Activated T-cell treated with anti-CD3 and anti-CD28 coated beads, Interleukin-2, amount 50 U/mL, for 4 hours (primary cell): ENCODE results near the gene ARHGAP27. TPM values are rescaled to one million over a fixed set of nuclear protein-coding genes. Genes with fewer than 3 reads are reported as not detected.

Experiments
- ATAC-seq, 2 donors: fragments of 200-7000 bp; cut with Tn5 transposase; one replicate each; pipeline ENCODE4 v1.10.0; 2021
- DNase-seq: peaks from one replicate; pipeline ENCODE4 v3.0.0-alpha.2; 2020
- H3K27me3 Mint-ChIP-seq: one replicate; pipeline ENCODE4 v1.8.0; 2021; ENCODE audit warnings: low read depth, mixed read lengths
- H3K36me3 Mint-ChIP-seq: one replicate; pipeline ENCODE4 v1.8.0; 2022; ENCODE audit warnings: mixed read lengths; ENCODE audit not compliant: insufficient read depth
- H3K4me1 Mint-ChIP-seq: one replicate; pipeline ENCODE4 v1.8.0; 2021; ENCODE audit warnings: low read depth, mixed read lengths
- H3K4me3 Mint-ChIP-seq: one replicate; pipeline ENCODE4 v1.8.0; 2021; ENCODE audit warnings: mild to moderate bottlenecking, moderate library complexity, mixed read lengths
- H3K9me3 Mint-ChIP-seq: one replicate; pipeline ENCODE4 v1.8.0; 2021; ENCODE audit warnings: mixed read lengths
- total RNA-seq, 3 donors: library from RNA; stranded (reverse); gene quantifications; one replicate each; pipeline ENCODE4 v1.2.1, GENCODE V29; 2021

ARHGAP27 gene
- total RNA-seq, 3 donors from 2014 or later = 39.8 to 46.0 (median 44.2) TPM

GRCh38 chr17:45384047-45384788, 48.5 kb downstream of the ARHGAP27 start:
- ATAC-seq = no peak
- H3K9me3 Mint-ChIP-seq = no peaks in the 10 kb centered on the region
- H3K4me1 Mint-ChIP-seq = peaks cover 8% of the 10 kb centered on the region
- no peaks in the 10 kb centered on the region for H3K36me3 Mint-ChIP-seq
- DNase-seq = no peak
- H3K4me3 Mint-ChIP-seq = no peak overlapping the region
- H3K27me3 Mint-ChIP-seq = peaks cover 14% of the 10 kb centered on the region

- H3K4me1 Mint-ChIP-seq = peaks cover 3% of the 10 kb centered on the region
- no peak for DNase-seq
- peaks cover 7% of the 10 kb centered on the region for H3K27me3 Mint-ChIP-seq
- no peak for ATAC-seq
- no peak overlapping the region for H3K4me3 Mint-ChIP-seq
- no peaks in the 10 kb centered on the region for H3K36me3 Mint-ChIP-seq
- H3K9me3 Mint-ChIP-seq = no peaks in the 10 kb centered on the region
These were observed 49.7 kb downstream of the ARHGAP27 start for GRCh38 chr17:45383003-45383402.

GRCh38 chr17:45382226-45382625, 50.4 kb downstream of the ARHGAP27 start:
- no peak overlapping the region for H3K4me3 Mint-ChIP-seq
- peaks cover 4% of the 10 kb centered on the region for H3K27me3 Mint-ChIP-seq
- ATAC-seq (no peak), DNase-seq (no peak)
- no peaks in the 10 kb centered on the region for H3K9me3 Mint-ChIP-seq
- H3K36me3 Mint-ChIP-seq = no peaks in the 10 kb centered on the region
- H3K4me1 Mint-ChIP-seq = peaks cover 3% of the 10 kb centered on the region

- Mint-ChIP-seq H3K4me3 (no peak overlapping the region), H3K36me3 (no peaks in the 10 kb centered on the region), H3K9me3 (no peaks in the 10 kb centered on the region), H3K27me3 (peaks cover 4% of the 10 kb centered on the region), H3K4me1 (peaks cover 3% of the 10 kb centered on the region)
- ATAC-seq = no peak
- DNase-seq = no peak
These were observed 51.7 kb downstream of the ARHGAP27 start for GRCh38 chr17:45380991-45381390.

- no peak for ATAC-seq
- Mint-ChIP-seq H3K9me3 (no peaks in the 10 kb centered on the region), H3K4me1 (no peaks in the 10 kb centered on the region), H3K27me3 (peaks cover 4% of the 10 kb centered on the region), H3K36me3 (no peaks in the 10 kb centered on the region), H3K4me3 (no peak overlapping the region)
- DNase-seq = no peak
These were observed 52.5 kb downstream of the ARHGAP27 start for GRCh38 chr17:45380046-45380765.

- peaks cover under 1% of the 10 kb centered on the region for H3K4me1 Mint-ChIP-seq
- ATAC-seq (no peak), DNase-seq (no peak)
- H3K27me3 Mint-ChIP-seq = peaks cover 2% of the 10 kb centered on the region
- no peak overlapping the region for H3K4me3 Mint-ChIP-seq
- H3K9me3 Mint-ChIP-seq = no peaks in the 10 kb centered on the region
- no peaks in the 10 kb centered on the region for H3K36me3 Mint-ChIP-seq
These were observed 55.3 kb downstream of the ARHGAP27 start for GRCh38 chr17:45377401-45377800.

GRCh38 chr17:45376171-45377005, 56.3 kb downstream of the ARHGAP27 start:
- Mint-ChIP-seq H3K9me3 (no peaks in the 10 kb centered on the region), H3K4me1 (peaks cover 7% of the 10 kb centered on the region), H3K36me3 (no peaks in the 10 kb centered on the region), H3K4me3 (no peak overlapping the region), H3K27me3 (peaks cover 9% of the 10 kb centered on the region)
- ATAC-seq (no peak), DNase-seq (no peak)

- no peaks in the 10 kb centered on the region for H3K36me3 Mint-ChIP-seq
- DNase-seq = no peak
- no peak for ATAC-seq
- H3K4me3 Mint-ChIP-seq = no peak overlapping the region
- peaks cover 13% of the 10 kb centered on the region for H3K27me3 Mint-ChIP-seq
- H3K4me1 Mint-ChIP-seq = peaks cover 15% of the 10 kb centered on the region
- H3K9me3 Mint-ChIP-seq = no peaks in the 10 kb centered on the region
These were observed 58.2 kb downstream of the ARHGAP27 start for GRCh38 chr17:45374501-45374900.

- Mint-ChIP-seq H3K4me3 (peak overlapping the region; percentile 29), H3K9me3 (no peaks in the 10 kb centered on the region), H3K4me1 (peaks cover 15% of the 10 kb centered on the region), H3K27me3 (peaks cover 13% of the 10 kb centered on the region), H3K36me3 (no peaks in the 10 kb centered on the region)
- DNase-seq (no peak), ATAC-seq (no peak)
These were observed 60.3 kb downstream of the ARHGAP27 start for GRCh38 chr17:45372325-45372869.

- Mint-ChIP-seq H3K9me3 (no peaks in the 10 kb centered on the region), H3K4me3 (peak overlapping the region; percentile 9), H3K27me3 (peaks cover 13% of the 10 kb centered on the region), H3K36me3 (no peaks in the 10 kb centered on the region), H3K4me1 (peaks cover 15% of the 10 kb centered on the region)
- ATAC-seq (peak; percentile 84 to 92), DNase-seq (no peak)
These were observed 61.0 kb downstream of the ARHGAP27 start for GRCh38 chr17:45371414-45372324.

GRCh38 chr17:45370949-45371413, 61.7 kb downstream of the ARHGAP27 start:
- Mint-ChIP-seq H3K9me3 (no peaks in the 10 kb centered on the region), H3K36me3 (no peaks in the 10 kb centered on the region), H3K4me1 (peaks cover 15% of the 10 kb centered on the region), H3K4me3 (no peak overlapping the region), H3K27me3 (peaks cover 15% of the 10 kb centered on the region)
- DNase-seq (no peak), ATAC-seq (no peak)

- H3K4me3 Mint-ChIP-seq = no peak overlapping the region
- DNase-seq (no peak), ATAC-seq (no peak)
- H3K36me3 Mint-ChIP-seq = no peaks in the 10 kb centered on the region
- H3K27me3 Mint-ChIP-seq = peaks cover 17% of the 10 kb centered on the region
- H3K9me3 Mint-ChIP-seq = no peaks in the 10 kb centered on the region
- H3K4me1 Mint-ChIP-seq = peaks cover 15% of the 10 kb centered on the region
These were observed 63.2 kb downstream of the ARHGAP27 start for GRCh38 chr17:45369421-45369820.

GRCh38 chr17:45368651-45369050, 64.0 kb downstream of the ARHGAP27 start:
- DNase-seq (no peak), ATAC-seq (no peak)
- Mint-ChIP-seq H3K27me3 (peaks cover 17% of the 10 kb centered on the region), H3K9me3 (no peaks in the 10 kb centered on the region), H3K36me3 (no peaks in the 10 kb centered on the region), H3K4me1 (peaks cover 15% of the 10 kb centered on the region), H3K4me3 (no peak overlapping the region)
